GM19099 (cell line): ENCODE measurements around the gene BBS7.

Experiments used
- POLR2A ChIP-seq: IDR thresholded peaks from 3 replicates; pipeline ENCODE4 v1.6.1; 2011; ENCODE audit warnings: low read depth; ENCODE audit not compliant: insufficient read length; ENCODE audit errors: extremely low read depth

The BBS7 gene

DNA sequence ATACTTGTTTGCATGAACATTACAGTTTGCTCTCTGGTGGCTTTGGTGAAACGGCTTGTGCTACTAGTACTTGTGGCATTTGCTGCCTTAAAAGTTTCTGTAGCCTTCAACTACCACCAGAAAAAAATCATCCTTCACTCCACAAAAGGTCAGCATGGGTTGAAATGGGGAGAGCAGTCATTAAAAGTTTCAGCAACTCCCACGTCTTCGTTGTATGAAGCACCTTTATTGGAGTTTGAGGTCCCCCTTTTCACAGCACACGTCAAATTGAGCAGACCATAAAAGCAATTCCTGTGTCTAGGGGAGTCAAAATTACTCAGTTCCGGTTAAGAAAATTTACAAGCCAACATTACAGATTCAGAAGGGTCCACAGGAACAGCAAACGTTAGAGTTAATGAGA is 23.6 kb downstream of the BBS7 start:
- no peak for TF ChIP-seq POLR2A

DNA sequence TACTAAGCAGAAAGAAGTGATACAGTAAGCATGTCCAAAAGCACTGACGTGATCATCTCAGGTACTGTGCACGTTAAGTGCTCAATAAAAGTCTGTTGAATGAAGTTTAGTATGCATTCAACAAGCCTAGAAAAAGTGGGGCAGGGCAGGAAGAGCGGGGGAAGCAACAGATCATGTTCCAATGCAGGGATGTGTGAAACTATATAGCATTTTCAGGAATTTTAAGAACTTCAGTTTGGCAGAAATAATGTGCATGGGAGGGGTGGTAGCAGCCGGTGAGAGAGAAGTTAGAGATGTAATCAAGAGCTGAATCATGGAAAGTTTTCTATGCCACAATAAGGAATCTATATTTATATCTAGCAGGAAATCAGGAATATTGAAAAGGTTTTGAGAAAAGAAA is 27.4 kb downstream of the BBS7 start:
- no peak for TF ChIP-seq POLR2A

DNA sequence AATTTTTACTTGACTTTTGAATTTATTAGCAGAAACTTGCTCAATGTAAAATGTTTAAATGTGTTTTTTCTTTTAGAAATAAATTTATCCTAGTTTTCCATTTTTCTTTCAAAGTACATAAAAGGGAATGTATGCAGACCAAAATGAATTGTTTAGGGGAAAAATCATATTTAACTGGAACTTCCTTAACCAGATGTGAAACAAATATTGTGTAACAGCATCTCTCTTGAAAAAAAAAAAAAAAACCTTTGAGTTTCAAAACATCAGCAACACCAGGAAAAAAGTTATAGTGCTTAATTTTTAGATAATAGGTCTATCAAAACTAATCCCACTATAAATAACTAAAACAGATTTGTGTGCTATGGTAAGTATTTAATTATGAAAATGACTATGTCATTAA is 32.1 kb downstream of the BBS7 start:
- no peak for TF ChIP-seq POLR2A

DNA sequence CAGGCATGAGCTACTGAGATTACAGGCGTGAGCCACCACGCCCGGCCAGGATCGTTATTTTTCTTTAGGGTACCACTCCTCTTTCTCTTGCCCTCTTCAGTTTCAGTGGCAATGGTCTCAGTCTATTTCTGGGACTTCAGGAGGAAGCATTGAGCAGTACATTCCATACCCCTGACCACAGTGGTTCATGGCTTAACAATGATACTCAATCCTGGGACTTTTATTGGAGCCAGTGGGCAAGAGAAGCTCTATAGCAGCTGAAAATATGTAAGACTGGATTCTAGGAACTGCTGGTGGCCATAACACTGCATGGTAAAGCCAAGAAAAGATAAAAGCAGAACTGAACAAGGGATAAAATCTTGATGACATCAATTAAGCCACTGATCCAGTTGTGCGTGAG is 40.8 kb downstream of the BBS7 start:
- TF ChIP-seq POLR2A = no peak

DNA sequence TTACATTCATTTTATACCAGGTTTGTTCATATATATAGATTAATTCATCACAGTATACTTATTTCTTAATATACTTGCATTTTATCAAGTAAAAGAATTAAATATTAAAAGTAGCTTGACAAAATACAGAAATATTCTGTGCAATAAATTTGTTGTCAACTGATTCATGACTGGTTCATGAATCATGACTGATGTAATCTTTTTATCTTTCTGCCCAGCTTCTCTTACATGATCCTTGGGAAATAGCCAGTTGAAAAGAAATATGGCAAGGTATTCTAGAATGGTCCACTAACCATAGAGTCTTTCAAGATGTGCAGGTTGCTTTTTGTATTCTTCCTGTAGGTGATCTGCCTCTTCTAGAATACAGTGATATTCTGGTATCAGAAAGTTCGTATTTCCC is 42.4 kb downstream of the BBS7 start:
- TF ChIP-seq POLR2A = no peak

DNA sequence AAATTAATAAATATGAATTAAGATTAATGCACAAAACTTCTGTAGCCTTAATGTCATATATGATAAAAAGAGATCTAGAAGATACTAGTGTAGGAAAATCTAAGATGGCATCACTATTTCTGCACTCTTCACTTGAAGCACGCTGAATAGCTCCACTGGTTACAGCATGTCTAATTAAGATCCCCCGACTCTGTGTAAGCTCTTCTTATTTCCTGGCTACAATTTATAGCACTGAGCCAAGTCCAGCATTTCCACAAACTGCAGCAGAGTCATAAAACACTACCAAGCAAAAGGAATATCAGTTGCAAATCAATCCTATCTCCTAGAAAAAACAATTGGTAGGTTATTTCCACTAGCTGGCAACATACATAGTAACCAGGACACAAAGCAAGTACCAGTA is 45.3 kb downstream of the BBS7 start:
- no peak for TF ChIP-seq POLR2A

DNA sequence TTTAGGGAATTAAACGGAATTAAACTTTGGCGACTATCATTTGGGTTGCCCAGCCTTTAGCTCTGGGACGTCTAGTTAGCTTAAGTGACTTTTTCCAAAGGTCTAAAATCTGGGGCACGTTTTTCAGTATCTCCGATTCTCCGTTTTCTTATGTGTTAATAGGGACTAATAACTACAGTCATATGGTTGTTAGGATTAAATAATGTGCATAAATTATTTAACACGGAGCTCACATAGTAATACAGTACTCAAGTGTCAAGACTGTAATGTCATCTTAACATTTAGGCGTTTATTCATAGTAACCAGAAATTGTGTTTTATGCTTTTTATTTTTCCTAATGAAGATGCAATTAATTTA is 46.1 kb downstream of the BBS7 start:
- TF ChIP-seq POLR2A = no peak

DNA sequence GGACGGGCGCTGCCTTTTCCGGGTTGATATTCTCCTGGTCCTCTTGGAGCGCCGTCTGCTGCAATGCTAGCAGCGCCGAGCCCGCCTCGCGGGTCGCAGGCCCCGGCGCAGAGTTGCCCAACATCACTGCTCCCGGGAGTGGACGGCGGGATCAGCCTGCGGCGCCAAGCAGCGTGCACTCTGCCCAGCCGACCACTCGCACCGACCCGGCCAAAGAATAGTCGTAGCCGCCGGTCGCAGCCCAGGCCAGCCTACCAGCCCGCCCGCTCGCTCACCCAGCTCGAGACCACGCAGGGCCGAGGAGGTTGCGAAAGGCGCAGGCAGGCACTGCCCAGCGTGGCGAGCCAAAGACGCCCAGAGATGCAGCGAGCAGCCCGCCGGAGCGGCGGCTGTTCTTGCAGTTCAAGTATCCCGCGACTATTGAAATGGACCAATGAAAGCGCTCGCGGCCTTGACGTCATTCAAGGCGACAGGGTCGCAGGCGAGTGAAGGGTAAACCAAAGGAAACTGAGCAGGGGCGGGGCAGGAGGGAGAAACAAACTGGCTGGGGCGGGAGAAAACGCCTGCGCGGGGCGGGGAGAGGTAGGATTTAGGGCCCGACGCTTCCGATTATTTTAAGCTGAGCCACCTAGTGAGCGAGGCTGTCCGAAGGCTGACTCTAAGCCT is 46.6 kb downstream of the BBS7 start, which contains the start of gene CCNA2:
Gene CCNA2, minus strand, starts transcription at position 379 of the 666 bp plus-strand sequence. Its CDS starts 255 bp downstream, at position 124.
- TF ChIP-seq POLR2A = peak; percentile 87

DNA sequence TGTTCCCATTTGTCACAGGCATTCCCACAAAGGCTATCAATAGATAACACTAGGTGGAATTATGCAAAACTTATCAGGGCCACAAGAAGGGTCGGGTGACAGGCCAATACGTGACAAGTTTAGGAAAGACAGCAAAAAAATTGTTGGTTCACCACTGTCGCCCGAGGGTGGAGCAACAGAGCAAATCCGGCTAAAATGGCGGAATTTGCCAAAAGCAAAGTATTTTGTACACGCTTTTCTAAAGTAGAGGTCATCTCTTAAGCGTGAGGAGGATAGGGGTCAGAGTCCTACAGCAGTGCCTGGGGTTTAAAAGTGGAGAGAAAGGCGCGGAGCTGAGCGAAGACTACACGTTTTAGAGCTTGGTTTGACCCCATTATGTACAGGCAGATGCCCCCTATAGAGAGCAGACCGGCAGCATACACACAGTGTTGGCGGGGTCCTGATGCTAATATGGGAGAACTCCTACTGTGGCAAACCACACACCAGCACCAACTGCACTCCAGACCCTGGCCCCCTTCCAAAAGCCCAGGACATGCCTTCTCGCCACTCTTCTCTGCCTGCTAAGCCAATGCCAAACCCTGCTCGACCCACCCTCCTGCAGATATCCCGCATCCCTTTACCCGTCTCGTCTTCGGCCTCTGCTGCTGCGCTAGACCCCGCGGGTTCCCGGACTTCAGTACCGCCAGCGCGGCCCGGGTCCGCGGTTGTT is 47.3 kb downstream of the BBS7 start:
- no peak for TF ChIP-seq POLR2A

DNA sequence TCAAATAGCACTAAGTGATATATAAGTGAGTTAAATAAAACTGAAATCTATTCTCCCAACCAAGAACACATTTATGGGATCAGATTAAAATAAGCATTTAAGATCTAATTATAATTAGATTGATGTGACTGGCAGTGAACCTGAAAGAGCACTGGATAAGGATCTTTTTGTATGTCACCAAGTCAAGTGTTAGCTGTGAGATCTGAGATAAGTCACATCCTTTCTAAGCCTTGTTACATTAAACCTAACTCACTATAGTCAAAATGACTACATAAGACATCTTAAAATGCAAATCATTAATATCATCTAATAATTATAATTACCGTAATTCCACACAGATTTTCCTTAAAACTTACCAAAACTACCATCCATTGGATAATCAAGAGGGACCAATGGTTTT is 48.2 kb downstream of the BBS7 start:
- no peak for TF ChIP-seq POLR2A

DNA sequence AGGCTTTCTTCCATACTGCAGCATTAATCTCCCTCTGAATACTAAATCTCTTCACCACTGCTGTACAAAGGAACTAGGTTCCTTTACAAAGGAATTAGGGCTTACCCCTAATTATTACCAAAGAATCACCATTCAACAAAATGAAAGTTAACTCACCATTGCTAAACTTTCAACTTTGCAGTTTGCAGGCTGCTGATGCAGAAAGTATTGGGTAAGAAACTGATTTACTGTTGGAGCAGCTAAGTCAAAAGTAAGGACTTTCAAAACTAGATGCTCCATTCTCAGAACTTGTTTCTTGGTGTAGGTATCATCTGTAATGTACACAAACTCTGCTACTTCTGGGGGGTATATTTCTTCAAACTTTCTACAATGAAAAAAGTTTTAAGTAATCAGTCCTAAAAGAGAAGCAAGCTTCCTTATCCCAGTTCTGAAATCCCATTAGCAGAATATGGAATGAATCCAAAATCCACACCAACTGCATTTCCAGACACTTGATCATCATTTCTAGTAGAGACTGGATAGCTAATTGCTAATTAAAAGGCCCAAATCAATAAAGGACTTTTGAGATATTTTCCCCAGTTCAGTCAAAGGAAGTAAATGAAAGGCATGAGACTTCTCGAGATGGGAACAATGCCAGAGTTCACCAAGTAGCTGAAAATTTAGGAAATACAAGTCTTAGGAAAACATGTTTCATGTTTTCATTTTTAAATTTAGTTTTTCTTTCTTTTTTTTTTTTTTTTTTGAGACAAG is 50.9 kb downstream of the BBS7 start:
- no peak for TF ChIP-seq POLR2A

DNA sequence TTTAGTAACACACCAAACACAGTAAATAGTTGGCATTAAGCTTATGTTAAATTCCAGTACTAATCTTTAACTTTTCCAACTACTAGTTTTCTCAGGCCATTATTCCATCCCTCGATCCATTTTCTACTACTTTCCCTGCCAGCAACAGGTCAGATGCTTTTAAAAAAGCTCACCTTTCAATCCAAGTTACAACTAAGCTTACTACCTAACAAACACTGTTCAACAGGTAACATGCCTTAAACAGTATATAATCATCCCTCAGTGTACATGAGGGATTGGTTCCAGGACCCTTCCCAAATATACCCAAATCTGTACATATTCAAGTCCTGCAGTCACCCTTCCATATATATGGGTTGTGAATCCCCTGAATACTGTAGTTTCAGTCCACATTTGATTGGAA is 52.1 kb downstream of the BBS7 start:
- TF ChIP-seq POLR2A = no peak

DNA sequence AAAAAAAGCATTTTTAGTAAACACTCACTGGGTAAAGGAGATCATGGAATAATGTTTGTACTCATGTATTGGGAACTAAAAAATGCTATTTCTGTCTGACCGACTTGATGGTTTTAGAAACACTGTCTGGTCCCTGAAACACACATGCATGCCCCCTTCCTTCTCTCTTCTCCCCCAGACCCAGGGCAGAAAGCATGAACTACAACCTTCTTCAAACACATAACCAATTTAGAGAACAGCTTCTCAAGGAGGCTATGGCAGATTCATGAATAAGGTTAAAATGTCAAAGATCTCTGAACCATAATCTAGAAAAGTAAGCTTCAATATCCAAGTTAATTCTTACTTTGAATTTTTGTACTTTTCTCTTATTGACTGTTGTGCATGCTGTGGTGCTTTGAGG is 52.6 kb downstream of the BBS7 start:
- no peak for TF ChIP-seq POLR2A

DNA sequence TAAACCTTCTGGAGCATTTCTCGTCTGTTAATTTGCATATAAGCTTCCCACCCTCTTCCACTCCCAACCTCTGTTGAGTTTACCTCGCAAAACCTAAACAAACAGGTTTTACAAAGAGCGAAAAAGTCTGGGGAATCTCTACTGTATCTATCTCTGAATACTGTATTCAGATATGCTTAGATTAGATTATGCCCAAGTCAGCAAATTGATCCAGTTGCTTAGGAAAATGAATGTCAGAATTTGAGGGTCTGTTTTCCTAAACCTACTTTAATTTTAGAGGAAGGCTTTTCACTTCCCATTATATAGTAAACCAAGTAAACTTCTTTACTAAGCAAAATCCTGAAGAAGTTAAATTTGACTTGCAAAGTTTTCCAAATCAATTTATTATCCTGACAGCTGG is 53.3 kb downstream of the BBS7 start:
- TF ChIP-seq POLR2A = no peak

DNA sequence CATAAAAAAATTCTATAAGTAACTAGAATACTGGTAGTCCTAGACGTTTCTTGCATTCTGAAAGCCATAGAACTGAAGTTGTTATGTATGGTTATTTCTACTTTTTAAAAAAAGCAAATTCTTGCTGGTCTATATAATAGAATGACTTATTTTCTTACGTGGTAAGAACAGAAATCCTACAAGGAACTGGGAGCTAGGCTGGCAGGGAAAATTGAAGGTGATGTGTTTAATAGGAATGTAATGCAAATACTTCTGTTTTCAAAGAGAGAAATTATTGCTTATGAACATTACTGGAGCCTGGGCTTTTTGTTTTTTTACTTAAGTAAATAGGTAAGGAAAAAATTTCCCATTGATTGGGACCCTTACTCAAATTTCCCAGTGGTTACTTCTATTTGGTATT is 55.5 kb downstream of the BBS7 start:
- TF ChIP-seq POLR2A = no peak

DNA sequence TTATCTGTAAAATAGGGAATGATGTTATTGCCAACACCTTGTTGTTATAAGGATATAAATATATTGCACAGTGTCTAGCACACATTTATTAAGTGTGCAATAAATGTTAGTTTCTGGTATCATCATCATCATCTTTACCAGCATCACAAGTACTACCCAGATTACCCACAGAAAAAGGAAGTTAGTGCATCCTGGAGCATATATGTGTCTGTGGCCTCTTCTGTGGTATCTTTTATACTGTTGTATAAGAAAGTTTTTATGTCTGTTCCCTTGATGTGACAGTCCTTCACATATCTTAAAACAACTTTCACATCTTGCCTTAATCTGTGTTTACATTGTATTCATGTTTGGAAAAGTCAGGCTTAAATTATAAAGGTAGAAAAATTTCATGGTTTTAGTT is 59.2 kb downstream of the BBS7 start:
- TF ChIP-seq POLR2A = no peak
